A549 (cell line): ENCODE measurements around the gene KIF2A. TPM values are rescaled to one million over a fixed set of nuclear protein-coding genes. Genes with fewer than 3 reads are reported as not detected.

Experiments
- ATAC-seq, 2 experiments: fragments of 200-7000 bp in 1 of 2; fragments of >200 bp in 1 of 2; cut with Nextera tagmentation in 1 of 2; cut with Tn5 transposase in 1 of 2; 3 replicates each; pipeline versions ENCODE4 v1.8.0 to v1.9.1; 2018 to 2020; ENCODE audit warnings: mild to moderate bottlenecking in 1 of 2, moderate library complexity in 1 of 2
- CTCF ChIA-PET: fragments of 300-600 bp; sonication (Branson Sonifier 250); formaldehyde crosslinking; extraction: SDS; loops from one replicate; lab custom pipeline; 2021; ENCODE audit warnings: antibody characterized with exemption, inconsistent platforms; lab: Yijun Ruan, JAX
- POLR2A ChIA-PET: fragments of 350-600 bp; formaldehyde crosslinking; extraction: SDS; loops from one replicate; lab custom pipeline; 2021; ENCODE audit warnings: antibody characterized with exemption, inconsistent platforms; lab: Yijun Ruan, JAX
- DNase-seq, 2 experiments: peaks; one replicate each; pipeline versions ENCODE4 v3.0.0 to v3.0.0-alpha.2; 2011 to 2016; ENCODE audit warnings: low read depth in 1 of 2, low spot score in 1 of 2
- FAIRE-seq: peaks from 2 replicates; lab custom pipeline; 2011; peaks lifted over from hg19 to GRCh38; lab: Jason Lieb, UNC
- H3K27ac ChIP-seq, 2 experiments: fragments of >200 bp; sonication (Bioruptor Twin); formaldehyde crosslinking; 3 replicates each; pipeline ENCODE4 v1.5.1; 2016 to 2017
- H3K4me1 ChIP-seq: fragments of >200 bp; sonication (Bioruptor Twin); formaldehyde crosslinking; 3 replicates; pipeline ENCODE4 v1.6.1; 2016
- H3K4me2 ChIP-seq: fragments of >200 bp; sonication (Bioruptor Twin); formaldehyde crosslinking; 3 replicates; pipeline ENCODE4 v1.6.1; 2016
- H3K4me3 ChIP-seq: fragments of >200 bp; sonication (Bioruptor Twin); formaldehyde crosslinking; 3 replicates; pipeline ENCODE4 v1.5.1; 2016
- H3K9me3 ChIP-seq: fragments of >200 bp; sonication (Bioruptor Twin); formaldehyde crosslinking; 3 replicates; pipeline ENCODE4 v1.6.1; 2016
- CBX8 ChIP-seq: fragments of 200-600 bp; sonication (generic); IDR thresholded peaks from 2 replicates; pipeline ENCODE4 v1.6.1; 2016
- CEBPB ChIP-seq, 2 experiments: fragments of >200 bp in 1 of 2; sonication (Bioruptor Twin) in 1 of 2; formaldehyde crosslinking in 1 of 2; IDR thresholded peaks; 2 replicates each; pipeline ENCODE4 v1.6.1; 2012 to 2016
- CHD2 ChIP-seq: fragments of 150-350 bp; IDR thresholded peaks from 2 replicates; pipeline ENCODE4 v1.6.1; 2014; ENCODE audit warnings: low read length; ENCODE audit not compliant: partially characterized antibody
- CHD4 ChIP-seq: fragments of 200-600 bp; sonication (generic); IDR thresholded peaks from 2 replicates; pipeline ENCODE4 v1.6.1; 2016; ENCODE audit warnings: antibody characterized with exemption, mild to moderate bottlenecking, borderline replicate concordance
- CTCF ChIP-seq: fragments of >200 bp; sonication (Bioruptor Twin); formaldehyde crosslinking; IDR thresholded peaks from 3 replicates; pipeline ENCODE4 v1.5.1; 2016
- E2F6 ChIP-seq: IDR thresholded peaks from 2 replicates; pipeline ENCODE4 v1.6.1; 2012; ENCODE audit warnings: low read depth, borderline replicate concordance
- EHF ChIP-seq: fragments of 250-450 bp; sonication (Bioruptor Pico); IDR thresholded peaks from 2 replicates; pipeline ENCODE4 v1.5.0; 2020; ENCODE audit warnings: mild to moderate bottlenecking
- ELK1 ChIP-seq: fragments of 150-350 bp; IDR thresholded peaks from 2 replicates; pipeline ENCODE4 v1.6.1; 2014; ENCODE audit warnings: low read depth, mild to moderate bottlenecking, low read length
- EP300 ChIP-seq, 2 experiments: fragments of >200 bp; sonication (Bioruptor Twin); formaldehyde crosslinking; IDR thresholded peaks; 2 replicates in 1 of 2; 3 replicates in 1 of 2; pipeline ENCODE4 v1.6.1; 2016 to 2017
- FOSB ChIP-seq: fragments of 250-450 bp; sonication (Bioruptor Pico); IDR thresholded peaks from 2 replicates; pipeline ENCODE4 v1.5.0; 2020; ENCODE audit warnings: mild to moderate bottlenecking, moderate library complexity
- HEYL ChIP-seq: fragments of 250-450 bp; sonication (Bioruptor Pico); IDR thresholded peaks from 2 replicates; pipeline ENCODE4 v1.8.0; 2021; ENCODE audit warnings: mild to moderate bottlenecking, moderate library complexity
- HOXA7 ChIP-seq: fragments of 250-450 bp; sonication (Bioruptor Pico); IDR thresholded peaks from 2 replicates; pipeline ENCODE4 v1.5.0; 2020; ENCODE audit warnings: mild to moderate bottlenecking, moderate library complexity
- HOXB5 ChIP-seq: fragments of 250-450 bp; sonication (Bioruptor Pico); IDR thresholded peaks from 2 replicates; pipeline ENCODE4 v1.5.0; 2020; ENCODE audit warnings: mild to moderate bottlenecking, moderate library complexity
- MAZ ChIP-seq: fragments of 150-350 bp; IDR thresholded peaks from 2 replicates; pipeline ENCODE4 v1.6.1; 2014; ENCODE audit warnings: antibody characterized with exemption, low read depth, low read length, borderline replicate concordance
- MYC ChIP-seq: IDR thresholded peaks from 2 replicates; pipeline ENCODE4 v1.6.1; 2012; ENCODE audit warnings: mild to moderate bottlenecking, inconsistent platforms, low read length, improper control_type of control experiment, borderline replicate concordance
- NFE2L2 ChIP-seq: fragments of 150-350 bp; conservative IDR thresholded peaks from 2 replicates; pipeline ENCODE4 v1.6.1; 2014; ENCODE audit warnings: low read length
- NPAS2 ChIP-seq: fragments of 250-450 bp; sonication (Bioruptor Pico); IDR thresholded peaks from 2 replicates; pipeline ENCODE4 v1.8.0; 2022; ENCODE audit warnings: mild to moderate bottlenecking, moderate library complexity, borderline replicate concordance
- PHF8 ChIP-seq: fragments of 200-600 bp; sonication (generic); IDR thresholded peaks from 2 replicates; pipeline ENCODE4 v1.6.1; 2016; ENCODE audit warnings: low read depth, mild to moderate bottlenecking, antibody characterized with exemption, moderate library complexity, borderline replicate concordance
- POLR2A ChIP-seq: IDR thresholded peaks from 2 replicates; pipeline ENCODE4 v1.6.1; 2012; ENCODE audit warnings: mild to moderate bottlenecking, low read length
- POLR2AphosphoS2 ChIP-seq: conservative IDR thresholded peaks from 2 replicates; pipeline ENCODE4 v1.6.1; 2012; ENCODE audit warnings: low read length, improper control_type of control experiment, inconsistent platforms
- RARB ChIP-seq: fragments of 250-450 bp; sonication (Bioruptor Pico); IDR thresholded peaks from 2 replicates; pipeline ENCODE4 v1.8.0; 2021; ENCODE audit warnings: mild to moderate bottlenecking, moderate library complexity
- REST ChIP-seq: fragments of 200-600 bp; sonication (generic); IDR thresholded peaks from 2 replicates; pipeline ENCODE4 v1.6.1; 2016; ENCODE audit warnings: antibody characterized with exemption, mild to moderate bottlenecking, moderate library complexity
- RFX5 ChIP-seq: fragments of 450-650 bp; IDR thresholded peaks from 2 replicates; pipeline ENCODE4 v1.7.1; 2014; ENCODE audit warnings: antibody characterized with exemption, mild to moderate bottlenecking, moderate library complexity
- SMC3 ChIP-seq: fragments of >200 bp; sonication (Bioruptor Twin); formaldehyde crosslinking; IDR thresholded peaks from 3 replicates; pipeline ENCODE4 v1.6.1; 2018; ENCODE audit warnings: inconsistent platforms
- SREBF2 ChIP-seq: fragments of 450-650 bp; IDR thresholded peaks from 2 replicates; pipeline ENCODE4 v1.6.1; 2014; ENCODE audit warnings: mild to moderate bottlenecking, moderate library complexity
- TFCP2L1 ChIP-seq: fragments of 250-450 bp; sonication (Bioruptor Pico); IDR thresholded peaks from 2 replicates; pipeline ENCODE4 v1.5.0; 2021; ENCODE audit warnings: mild to moderate bottlenecking
- WGBS: methylation state at CpG from one replicate; pipeline ENCODE4 v1.1.6; 2017; ENCODE audit errors: missing lambda C conversion rate; 5-methylcytosine and 5-hydroxymethylcytosine counted together
- polyA plus RNA-seq, 4 experiments: library from polyadenylated mRNA; depleted of rRNA in 3 of 4; stranded (reverse); fragments of >200 nt; fragmentation: RNase III in 1 of 4; extraction: RNeasy Plus Mini Kit Qiagen cat#74134 plus additional on column Dnase treatment in 1 of 4; gene quantifications; 2 replicates in 3 of 4; 3 replicates in 1 of 4; pipeline ENCODE4 v1.2.3, GENCODE V29; 2011 to 2017

The KIF2A gene
- polyA plus RNA-seq, 2 of the 4 experiments (the other 2 are of a cell fraction): 44.5 to 68.9 TPM

- ChIA-PET CTCF (no interaction called here), POLR2A (no interaction called here)
- Histone ChIP-seq H3K27ac (no peak overlapping the region), H3K9me3 (no peaks in the 10 kb centered on the region), H3K4me3 (no peak overlapping the region), H3K4me1 (no peaks in the 10 kb centered on the region), H3K4me2 (no peak overlapping the region)
- DNase-seq: no peak
- no peak for ATAC-seq
- TF ChIP-seq CHD2 (no peak), HEYL (CRISPR knock-in tag) (no peak), HOXB5 (CRISPR knock-in tag) (no peak)
- FAIRE-seq: no peak
Observed at GRCh38 chr5:62283005-62283404, 23.0 kb upstream of the KIF2A start.

GRCh38 chr5:62283861-62284260, 22.1 kb upstream of the KIF2A start:
- DNase-seq (no peak), FAIRE-seq (no peak)
- 45% methylated on average over 2 of the region's 2 CpGs for WGBS
- H3K9me3 ChIP-seq: no peaks in the 10 kb centered on the region
- TF ChIP-seq REST (no peak), CHD4 (no peak), TFCP2L1 (no peak), HOXA7 (CRISPR knock-in tag) (no peak), CHD2 (no peak), SMC3 (no peak), PHF8 (no peak), RARB (no peak), NFE2L2 (no peak), NPAS2 (CRISPR knock-in tag) (no peak), EP300 (IDR thresholded peaks at IDR 0.05) (no peak), CEBPB (IDR thresholded peaks at IDR 0.05) (no peak), MYC (no peak), RFX5 (no peak)
- TF ChIP-seq, all 56 proteins: peak for 0
- no peak overlapping the region for H3K4me3 ChIP-seq
- no peaks in the 10 kb centered on the region for H3K4me1 ChIP-seq
- no peak for ATAC-seq
- H3K4me2 ChIP-seq: no peak overlapping the region
- ChIA-PET POLR2A (no interaction called here), CTCF (no interaction called here)
- no peak overlapping the region for H3K27ac ChIP-seq

- ChIA-PET POLR2A (no interaction called here), CTCF (interaction anchor here (0.6 to 0.8 kb wide), 2 partner anchors 12 to 99 kb away, joined by 3 to 5 read pairs; no protein-coding TSS in a partner anchor)
- FAIRE-seq (no peak), DNase-seq (no peak), ATAC-seq (no peak)
- Histone ChIP-seq H3K9me3 (no peaks in the 10 kb centered on the region), H3K4me1 (no peaks in the 10 kb centered on the region), H3K4me2 (no peak overlapping the region), H3K27ac (no peak overlapping the region), H3K4me3 (no peak overlapping the region)
- WGBS: 75% methylated on average over 6 of the region's 6 CpGs
- TF ChIP-seq E2F6: no peak
- no peak for TF ChIP-seq CBX8
- TF ChIP-seq CHD2: no peak
- TF ChIP-seq SREBF2: no peak
- TF ChIP-seq POLR2A: no peak
- TF ChIP-seq FOSB: no peak
- no peak for TF ChIP-seq EHF (CRISPR knock-in tag)
- TF ChIP-seq CTCF: no peak
- no peak for TF ChIP-seq MAZ
- no peak for TF ChIP-seq MYC
- no peak for TF ChIP-seq RARB
- TF ChIP-seq POLR2AphosphoS2: no peak
- no peak for TF ChIP-seq ELK1
Observed at GRCh38 chr5:62284946-62285891, 20.8 kb upstream of the KIF2A start.
